ENCODE results near the gene CUL5. TPM values are rescaled to one million over a fixed set of nuclear protein-coding genes. Genes with fewer than 3 reads are reported as not detected.
"Not testable (repeated sequence)": the region's sequence is repeated elsewhere in the genome, so short reads cannot be mapped to it uniquely, and the experiment has no call there.

CUL5 gene
- polyA plus RNA-seq, 1 donor: 32.9 TPM

- DNase-seq (ENCODE audit: low read depth): no peak
These were observed 11.3 kb downstream of the CUL5 start for GRCh38 chr11:108019870-108020540.

- DNase-seq (ENCODE audit: low read depth): no peak
These were observed 16.8 kb downstream of the CUL5 start for GRCh38 chr11:108025387-108026080.

- no peak for DNase-seq (ENCODE audit: low read depth)
These were observed 18.4 kb downstream of the CUL5 start for GRCh38 chr11:108027057-108027456.

- not testable (repeated sequence) for DNase-seq (ENCODE audit: low read depth)
These were observed 20.2 kb downstream of the CUL5 start for GRCh38 chr11:108028822-108029441.

- DNase-seq (ENCODE audit: low read depth): not testable (repeated sequence)
These were observed 22.9 kb downstream of the CUL5 start for GRCh38 chr11:108031604-108032003.

GRCh38 chr11:108032800-108033199 is 24.1 kb downstream of the CUL5 start:
- DNase-seq (ENCODE audit: low read depth): no peak

- no peak for DNase-seq (ENCODE audit: low read depth)
These were observed 25.3 kb downstream of the CUL5 start for GRCh38 chr11:108034034-108034433.

- no peak for DNase-seq (ENCODE audit: low read depth)
These were observed 26.3 kb downstream of the CUL5 start for GRCh38 chr11:108034952-108035351.

- DNase-seq (ENCODE audit: low read depth): no peak
These were observed 27.0 kb downstream of the CUL5 start for GRCh38 chr11:108035690-108036089.

GRCh38 chr11:108037211-108037610 is 28.5 kb downstream of the CUL5 start:
- no peak for DNase-seq (ENCODE audit: low read depth)

GRCh38 chr11:108037636-108038035 is 28.9 kb downstream of the CUL5 start:
- no peak for DNase-seq (ENCODE audit: low read depth)

GRCh38 chr11:108048269-108048668 is 39.6 kb downstream of the CUL5 start:
- no peak for DNase-seq (ENCODE audit: low read depth)

GRCh38 chr11:108062336-108062735 is 53.6 kb downstream of the CUL5 start:
- DNase-seq (ENCODE audit: low read depth): no peak

- DNase-seq (ENCODE audit: low read depth): no peak
These were observed 54.7 kb downstream of the CUL5 start for GRCh38 chr11:108063410-108063809.

GRCh38 chr11:108069947-108070346 is 61.2 kb downstream of the CUL5 start:
- DNase-seq (ENCODE audit: low read depth): no peak

GRCh38 chr11:108084811-108085210 is 76.1 kb downstream of the CUL5 start:
- DNase-seq (ENCODE audit: low read depth): no peak

- no peak for DNase-seq (ENCODE audit: low read depth)
These were observed 77.0 kb downstream of the CUL5 start for GRCh38 chr11:108085672-108086071.

GRCh38 chr11:108092134-108092533 is 83.4 kb downstream of the CUL5 start:
- DNase-seq (ENCODE audit: low read depth): no peak

- no peak for DNase-seq (ENCODE audit: low read depth)
These were observed 84.6 kb downstream of the CUL5 start for GRCh38 chr11:108093128-108093904.

- DNase-seq (ENCODE audit: low read depth): no peak
These were observed 88.5 kb downstream of the CUL5 start for GRCh38 chr11:108097179-108097578.

GRCh38 chr11:108101090-108101775 is 92.5 kb downstream of the CUL5 start:
- no peak for DNase-seq (ENCODE audit: low read depth)

- no peak for DNase-seq (ENCODE audit: low read depth)
These were observed 102.4 kb downstream of the CUL5 start for GRCh38 chr11:108111126-108111525.

Measured in forelimb muscle (tissue), 1 donor.